ENCODE measurements around the gene MOB3B.

- no peak for TF ChIP-seq IRF5 (IDR thresholded peaks at IDR 0.05; ENCODE audit: borderline replicate concordance)
- TF ChIP-seq CEBPB (IDR thresholded peaks at IDR 0.05; ENCODE audit: borderline replicate concordance in 1 of 2, low read depth in 2 of 2, low read length in 2 of 2) = no peak
- no peak for TF ChIP-seq USF1 (IDR thresholded peaks at IDR 0.05; ENCODE audit: borderline replicate concordance, extremely low read length, insufficient read depth, low read depth, low read length)
- TF ChIP-seq MXI1 (IDR thresholded peaks at IDR 0.05; ENCODE audit: low read depth, low read length) = no peak
- no peak for TF ChIP-seq POLR2AphosphoS5 (IDR thresholded peaks at IDR 0.05; ENCODE audit: low read length)
- no peak for TF ChIP-seq ZNF24 (IDR thresholded peaks at IDR 0.05)
- TF ChIP-seq POLR2AphosphoS2 (IDR thresholded peaks at IDR 0.05; ENCODE audit: low read depth, low read length) = no peak
- TF ChIP-seq CTCF (IDR thresholded peaks at IDR 0.05 in 2 of 3, conservative IDR thresholded peaks at IDR 0.05 in 1 of 3; ENCODE audit: control insufficient read depth in 2 of 3, extremely low read depth in 1 of 3, insufficient read depth in 1 of 3, low read depth in 3 of 3, low read length in 3 of 3) = no peak
These were observed 198.2 kb downstream of the MOB3B start for GRCh38 chr9:27331393-27331792.

Measured in GM12878 (cell line).